Tibial nerve (tissue), 3 donors: ENCODE measurements around the gene MLC1.

Experiments
- CTCF ChIP-seq, 5 experiments: fragments of 200-600 bp in 3 of 5; fragments of 450-650 bp in 2 of 5; sonication (generic) in 3 of 5; IDR thresholded peaks; one replicate each; pipeline ENCODE4 v1.5.1; 2016 to 2019; ENCODE audit warnings: antibody characterized with exemption in 5 of 5, mild to moderate bottlenecking in 3 of 5, moderate library complexity in 2 of 5
- POLR2A ChIP-seq, 2 donors: fragments of 450-650 bp; IDR thresholded peaks; one replicate each; pipeline ENCODE4 v1.6.1; 2017; ENCODE audit warnings: antibody characterized with exemption in 2 of 2, mild to moderate bottlenecking in 2 of 2, moderate library complexity in 2 of 2

GRCh38 chr22:50072714-50073538 is 12.3 kb downstream of the MLC1 start:
- no peak for TF ChIP-seq POLR2A (IDR thresholded peaks at IDR 0.05)
- TF ChIP-seq CTCF (IDR thresholded peaks at IDR 0.05) = no peak
